ENCODE data around the gene FUT2.
"Not testable (repeated sequence)": the region's sequence is repeated elsewhere in the genome, so short reads cannot be mapped to it uniquely, and the experiment has no call there.

The FUT2 gene

GRCh38 chr19:48689449-48689848 lies 6.3 kb upstream of the FUT2 start:
- in situ Hi-C loops (cut with HindIII; ENCODE audit: low pct_unique_long_range_greater_than_20kb, low sequenced_read_pairs) = no loop called here
- DNase-seq (ENCODE audit: low read depth in 1 of 2, low spot score in 1 of 2) = no peak
- TF ChIP-seq JUND (IDR thresholded peaks at IDR 0.05; ENCODE audit: low read depth) = no peak

DNA sequence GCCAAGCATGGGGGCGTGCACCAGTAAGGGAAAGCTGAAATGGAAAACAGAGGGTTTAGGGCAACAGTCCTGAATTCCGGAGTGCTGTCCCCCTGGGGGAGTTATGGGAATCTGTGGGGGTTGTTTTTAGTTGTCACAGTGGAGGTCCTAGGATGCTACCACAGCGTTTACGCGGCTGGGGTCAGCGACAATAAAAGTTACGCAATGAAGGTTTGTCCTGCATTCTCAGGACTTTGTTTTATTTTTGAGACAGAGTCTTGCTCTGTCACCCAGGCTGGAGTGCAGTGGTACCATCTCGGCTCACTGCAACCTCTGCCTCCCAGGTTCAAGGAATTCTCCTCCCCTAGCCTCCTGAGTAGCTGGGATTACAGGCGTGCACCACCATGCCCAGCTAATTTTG lies 2.1 kb upstream of the FUT2 start:
- DNase-seq (ENCODE audit: low read depth in 1 of 2, low spot score in 1 of 2); in situ Hi-C loops (cut with HindIII; ENCODE audit: low pct_unique_long_range_greater_than_20kb, low sequenced_read_pairs): not testable (repeated sequence)

GRCh38 chr19:48696353-48697010 lies 711 bp downstream of the FUT2 start:
- in situ Hi-C loops (cut with HindIII; ENCODE audit: low pct_unique_long_range_greater_than_20kb, low sequenced_read_pairs) = no loop called here
- TF ChIP-seq JUND (IDR thresholded peaks at IDR 0.05; ENCODE audit: low read depth) = no peak
- no peak for DNase-seq (ENCODE audit: low read depth in 1 of 2, low spot score in 1 of 2)

DNA sequence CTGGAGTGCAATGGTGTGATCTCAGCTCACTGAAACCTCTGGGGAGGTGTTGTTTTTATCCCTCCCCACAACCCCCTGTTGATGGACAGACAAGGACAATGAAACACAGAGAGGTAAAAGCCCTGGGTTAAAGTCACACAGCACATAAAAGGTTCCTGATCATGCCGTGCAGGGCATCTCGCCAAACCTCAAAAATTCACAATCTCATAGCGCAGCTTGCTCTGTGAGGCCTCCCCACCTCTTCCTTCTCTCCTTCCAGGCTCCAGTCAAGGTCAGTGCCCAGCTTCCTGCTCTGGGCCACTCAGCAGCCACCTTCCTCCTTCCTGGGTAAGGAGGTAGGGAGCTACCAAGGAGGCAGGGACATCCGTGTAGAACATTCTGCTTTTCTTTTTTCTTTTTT lies 2.3 kb downstream of the FUT2 start:
- TF ChIP-seq JUND (IDR thresholded peaks at IDR 0.05; ENCODE audit: low read depth) = no peak
- DNase-seq (ENCODE audit: low read depth in 1 of 2, low spot score in 1 of 2) = no peak
- in situ Hi-C loops (cut with HindIII; ENCODE audit: low pct_unique_long_range_greater_than_20kb, low sequenced_read_pairs) = no loop called here

DNA sequence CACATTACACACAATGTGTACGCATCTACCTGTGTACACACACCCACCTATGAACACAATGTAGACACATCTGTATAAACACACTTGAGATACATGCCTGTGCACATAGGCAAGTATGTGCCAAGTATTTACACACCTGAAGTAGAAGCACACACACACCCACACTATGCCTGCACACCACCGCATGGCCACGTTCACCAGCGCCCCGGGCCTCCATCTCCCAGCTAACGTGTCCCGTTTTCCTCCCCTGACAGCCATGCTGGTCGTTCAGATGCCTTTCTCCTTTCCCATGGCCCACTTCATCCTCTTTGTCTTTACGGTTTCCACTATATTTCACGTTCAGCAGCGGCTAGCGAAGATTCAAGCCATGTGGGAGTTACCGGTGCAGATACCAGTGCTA lies 6.9 kb downstream of the FUT2 start:
- no peak for TF ChIP-seq JUND (IDR thresholded peaks at IDR 0.05; ENCODE audit: low read depth)
- no peak for DNase-seq (ENCODE audit: low read depth in 1 of 2, low spot score in 1 of 2)
- in situ Hi-C loops (cut with HindIII; ENCODE audit: low pct_unique_long_range_greater_than_20kb, low sequenced_read_pairs) = no loop called here

DNA sequence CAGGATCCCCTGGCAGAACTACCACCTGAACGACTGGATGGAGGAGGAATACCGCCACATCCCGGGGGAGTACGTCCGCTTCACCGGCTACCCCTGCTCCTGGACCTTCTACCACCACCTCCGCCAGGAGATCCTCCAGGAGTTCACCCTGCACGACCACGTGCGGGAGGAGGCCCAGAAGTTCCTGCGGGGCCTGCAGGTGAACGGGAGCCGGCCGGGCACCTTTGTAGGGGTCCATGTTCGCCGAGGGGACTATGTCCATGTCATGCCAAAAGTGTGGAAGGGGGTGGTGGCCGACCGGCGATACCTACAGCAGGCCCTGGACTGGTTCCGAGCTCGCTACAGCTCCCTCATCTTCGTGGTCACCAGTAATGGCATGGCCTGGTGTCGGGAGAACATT lies 7.5 kb downstream of the FUT2 start:
- in situ Hi-C loops (cut with HindIII; ENCODE audit: low pct_unique_long_range_greater_than_20kb, low sequenced_read_pairs) = no loop called here
- DNase-seq (ENCODE audit: low read depth in 1 of 2, low spot score in 1 of 2) = no peak
- no peak for TF ChIP-seq JUND (IDR thresholded peaks at IDR 0.05; ENCODE audit: low read depth)

- DNase-seq (ENCODE audit: low read depth in 1 of 2, low spot score in 1 of 2) = no peak
- no peak for TF ChIP-seq JUND (IDR thresholded peaks at IDR 0.05; ENCODE audit: low read depth)
- in situ Hi-C loops (cut with HindIII; ENCODE audit: low pct_unique_long_range_greater_than_20kb, low sequenced_read_pairs) = no loop called here
Observed at GRCh38 chr19:48705431-48705830, 9.7 kb downstream of the FUT2 start.

GRCh38 chr19:48708471-48708870 lies 12.7 kb downstream of the FUT2 start:
- no peak for DNase-seq (ENCODE audit: low read depth in 1 of 2, low spot score in 1 of 2)
- in situ Hi-C loops (cut with HindIII; ENCODE audit: low pct_unique_long_range_greater_than_20kb, low sequenced_read_pairs) = no loop called here
- TF ChIP-seq JUND (IDR thresholded peaks at IDR 0.05; ENCODE audit: low read depth) = no peak

DNA sequence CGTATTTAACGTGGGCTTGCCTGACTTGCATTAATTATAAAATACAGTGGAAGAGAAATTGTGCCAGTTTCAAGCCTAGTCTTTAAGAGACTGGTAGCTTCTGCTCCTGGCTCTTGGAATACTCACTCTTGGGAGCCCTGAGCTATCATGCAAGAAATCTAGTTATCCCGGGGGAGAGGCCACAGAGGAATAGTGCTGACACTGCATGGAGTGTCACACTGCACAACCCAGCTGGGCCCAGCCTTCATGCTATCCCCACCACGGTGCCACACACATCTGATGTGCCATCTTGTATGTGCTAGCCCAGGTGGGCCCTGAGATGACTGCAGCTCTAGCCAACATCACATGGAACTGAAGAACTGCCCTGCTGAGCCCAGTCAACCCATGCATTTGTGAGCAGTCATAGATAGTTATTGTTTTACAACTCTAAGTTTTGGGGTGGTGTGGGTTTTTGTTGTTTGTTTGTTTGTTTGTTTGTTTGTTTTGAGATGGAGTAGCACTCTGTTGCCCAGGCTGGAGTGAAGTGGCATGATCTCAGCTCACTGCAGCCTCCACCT lies 15.4 kb downstream of the FUT2 start:
- in situ Hi-C loops (cut with HindIII; ENCODE audit: low pct_unique_long_range_greater_than_20kb, low sequenced_read_pairs) = no loop called here
- no peak for DNase-seq (ENCODE audit: low read depth in 1 of 2, low spot score in 1 of 2)
- no peak for TF ChIP-seq JUND (IDR thresholded peaks at IDR 0.05; ENCODE audit: low read depth)

GRCh38 chr19:48713041-48713863 lies 17.5 kb downstream of the FUT2 start:
- no peak for TF ChIP-seq JUND (IDR thresholded peaks at IDR 0.05; ENCODE audit: low read depth)
- DNase-seq (ENCODE audit: low read depth in 1 of 2, low spot score in 1 of 2) = peak in 1 of 2 experiments; percentile 35
- in situ Hi-C loops (cut with HindIII; ENCODE audit: low pct_unique_long_range_greater_than_20kb, low sequenced_read_pairs) = no loop called here

DNA sequence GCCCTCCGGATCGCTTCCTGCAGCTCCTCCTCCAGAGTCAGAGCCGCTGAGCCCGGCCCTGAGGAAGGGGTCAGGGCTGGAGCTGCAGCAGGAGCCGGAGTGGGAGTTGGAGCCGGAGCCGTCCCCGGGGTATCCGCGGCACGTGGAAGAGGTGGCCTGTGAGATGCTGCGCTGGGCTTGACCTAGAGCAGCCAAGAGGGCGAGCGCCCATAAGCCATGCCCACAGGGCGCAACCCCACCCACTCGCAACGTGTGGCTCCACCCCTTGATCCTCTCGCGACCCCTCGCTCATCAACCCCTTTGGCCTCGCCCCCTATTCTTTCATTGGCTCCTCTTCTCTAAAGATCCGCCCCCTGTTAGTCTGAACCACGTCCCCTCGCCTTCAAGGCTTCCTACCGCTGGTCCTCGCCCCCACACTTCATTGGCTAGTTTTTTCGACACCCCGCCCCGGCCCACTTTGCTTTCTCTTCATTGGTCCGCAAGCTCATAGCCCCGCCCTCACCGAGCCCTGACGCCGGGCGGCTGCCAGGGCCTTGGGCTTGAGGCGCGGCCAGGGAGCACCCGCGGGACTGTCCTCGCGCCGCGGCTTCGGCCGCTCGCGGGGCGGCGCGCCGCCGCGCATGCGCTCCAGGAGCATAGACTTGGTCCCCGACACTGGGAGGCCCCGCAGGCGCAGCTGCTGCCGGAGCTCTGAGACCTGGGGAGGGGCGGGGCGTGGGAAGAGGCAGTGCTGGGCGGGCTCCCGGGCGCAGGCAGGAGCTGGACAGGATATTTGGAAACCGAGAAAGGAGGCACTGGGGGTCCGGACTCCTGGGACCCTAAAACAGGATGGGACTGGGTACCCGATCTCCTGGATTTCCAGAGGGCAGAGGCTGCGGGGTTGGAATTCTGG lies 18.3 kb downstream of the FUT2 start:
- TF ChIP-seq JUND (IDR thresholded peaks at IDR 0.05; ENCODE audit: low read depth) = no peak
- DNase-seq (ENCODE audit: low read depth in 1 of 2, low spot score in 1 of 2) = peak; percentile 96 to 99
- in situ Hi-C loops (cut with HindIII; ENCODE audit: low pct_unique_long_range_greater_than_20kb, low sequenced_read_pairs) = no loop called here
